ENCODE data around the gene ZNF521. TPM values are rescaled to one million over a fixed set of nuclear protein-coding genes. Genes with fewer than 3 reads are reported as not detected.

The ZNF521 gene
- total RNA-seq, 1 experiment from 2014 or later = 0.04 TPM

- no TSS peak for BruUV-seq (replicated peaks)
- no peaks in the 10 kb centered on the region for H3K9me3 ChIP-seq (ENCODE audit: low read length)
- H3F3A ChIP-seq (ENCODE audit: low read length, unreplicated experiment) = no peaks in the 10 kb centered on the region
- no peak overlapping the region for H3K9ac ChIP-seq (ENCODE audit: low read length)
- no peak overlapping the region for H2AFZ ChIP-seq (ENCODE audit: low read length)
- H3K4me2 ChIP-seq (ENCODE audit: low read length) = no peak overlapping the region
- intact Hi-C loops (cut with micrococcal nuclease) = no loop called here
- no peak overlapping the region for H3K4me3 ChIP-seq (ENCODE audit: low read length)
- ChIA-PET POLR2A (ENCODE audit: unreplicated experiment) (interaction anchor here (0.6 kb wide), 1 partner anchor 84 kb away, joined by 4 read pairs; no protein-coding TSS in a partner anchor), CTCF (no interaction called here)
- TF ChIP-seq EZH2phosphoT487 (IDR thresholded peaks at IDR 0.05; ENCODE audit: borderline replicate concordance, low read length) (peak; percentile 34; the same call in 1 of the 2 replicates), CTCF (conservative IDR thresholded peaks at IDR 0.05; ENCODE audit: low read depth, low read length) (no peak)
- DNase-seq = no peak
- H3K27me3 ChIP-seq (ENCODE audit: low read length) = peaks cover 88% of the 10 kb centered on the region
- H3K36me3 ChIP-seq (ENCODE audit: low read depth, low read length) = no peaks in the 10 kb centered on the region
- no peaks in the 10 kb centered on the region for H4K20me1 ChIP-seq (ENCODE audit: low read length)
- no peaks in the 10 kb centered on the region for H3K9me2 ChIP-seq (replicated peaks; ENCODE audit: low read length)
- no peak overlapping the region for H3K27ac ChIP-seq (ENCODE audit: low read length)
- H3K79me2 ChIP-seq (ENCODE audit: low read length) = no peaks in the 10 kb centered on the region
- H3K4me1 ChIP-seq (ENCODE audit: insufficient read depth, low read length) = peaks cover 8% of the 10 kb centered on the region; the same call in 1 of the 2 replicates
- no peak; the same call in 1 of the 2 replicates for ATAC-seq
Measured at GRCh38 chr18:25349131-25349925, 2.6 kb downstream of the ZNF521 start.

GRCh38 chr18:25348386-25349130, 3.4 kb downstream of the ZNF521 start:
- H3K27me3 ChIP-seq (ENCODE audit: low read length) = peaks cover 87% of the 10 kb centered on the region
- no peaks in the 10 kb centered on the region for H3F3A ChIP-seq (ENCODE audit: low read length, unreplicated experiment)
- no peak overlapping the region for H3K4me3 ChIP-seq (ENCODE audit: low read length)
- CTCF ChIA-PET = no interaction called here
- no peaks in the 10 kb centered on the region for H4K20me1 ChIP-seq (ENCODE audit: low read length)
- no peaks in the 10 kb centered on the region for H3K79me2 ChIP-seq (ENCODE audit: low read length)
- intact Hi-C loops (cut with micrococcal nuclease) = no loop called here
- H3K9ac ChIP-seq (ENCODE audit: low read length) = no peak overlapping the region
- no peaks in the 10 kb centered on the region for H3K9me2 ChIP-seq (replicated peaks; ENCODE audit: low read length)
- no peaks in the 10 kb centered on the region for H3K9me3 ChIP-seq (ENCODE audit: low read length)
- no peak overlapping the region for H2AFZ ChIP-seq (ENCODE audit: low read length)
- ATAC-seq = no peak
- BruUV-seq (replicated peaks) = no TSS peak
- TF ChIP-seq EZH2 (IDR thresholded peaks at IDR 0.05; ENCODE audit: low read length, unreplicated experiment) (no peak), CTCF (conservative IDR thresholded peaks at IDR 0.05; ENCODE audit: low read depth, low read length) (no peak), EZH2phosphoT487 (IDR thresholded peaks at IDR 0.05; ENCODE audit: borderline replicate concordance, low read length) (no peak)
- H3K4me1 ChIP-seq (ENCODE audit: insufficient read depth, low read length) = peaks cover 8% of the 10 kb centered on the region; the same call in 1 of the 2 replicates
- no peak for DNase-seq
- no peaks in the 10 kb centered on the region for H3K36me3 ChIP-seq (ENCODE audit: low read depth, low read length)
- no peak overlapping the region for H3K27ac ChIP-seq (ENCODE audit: low read length)
- POLR2A ChIA-PET (ENCODE audit: unreplicated experiment) = interaction anchor here (0.6 kb wide), 1 partner anchor 84 kb away, joined by 4 read pairs; no protein-coding TSS in a partner anchor
- no peak overlapping the region for H3K4me2 ChIP-seq (ENCODE audit: low read length)
